GM10266 (cell line): ENCODE data around the gene ZNF536.

Experiments
- DNase-seq: peaks from one replicate; pipeline ENCODE4 v3.0.0; 2012; ENCODE audit errors: extremely low spot score
- CTCF ChIP-seq: IDR thresholded peaks from 2 replicates; pipeline ENCODE4 v1.5.1; 2012; ENCODE audit warnings: mild to moderate bottlenecking, low read depth; ENCODE audit not compliant: control insufficient read depth, insufficient read depth; ENCODE audit errors: missing control alignments

The ZNF536 gene

GRCh38 chr19:30564551-30565011 lies 192.4 kb downstream of the ZNF536 start:
- TF ChIP-seq CTCF, result no peak
- no peak for DNase-seq

GRCh38 chr19:30565636-30566035 lies 193.5 kb downstream of the ZNF536 start:
- DNase-seq, result no peak
- no peak for TF ChIP-seq CTCF

- no peak for TF ChIP-seq CTCF
- no peak for DNase-seq
Observed at GRCh38 chr19:30566681-30567420, 194.7 kb downstream of the ZNF536 start.

GRCh38 chr19:30567536-30568232 lies 195.5 kb downstream of the ZNF536 start:
- TF ChIP-seq CTCF, result no peak
- no peak for DNase-seq

GRCh38 chr19:30570194-30570593 lies 198.0 kb downstream of the ZNF536 start:
- DNase-seq, result no peak
- no peak for TF ChIP-seq CTCF

GRCh38 chr19:30577551-30578105 lies 205.4 kb downstream of the ZNF536 start:
- no peak for DNase-seq
- TF ChIP-seq CTCF, result no peak

GRCh38 chr19:30579419-30579818 lies 207.2 kb downstream of the ZNF536 start:
- TF ChIP-seq CTCF, result no peak
- no peak for DNase-seq
